Measurements from ENCODE around the gene CD164. TPM values are rescaled to one million over a fixed set of nuclear protein-coding genes. Genes with fewer than 3 reads are reported as not detected.
"Not testable (repeated sequence)": the region's sequence is repeated elsewhere in the genome, so short reads cannot be mapped to it uniquely, and the experiment has no call there.

The CD164 gene
- total RNA-seq, 1 donor from 2014 or later = 306 TPM

GRCh38 chr6:109342911-109343310 lies 39.4 kb downstream of the CD164 start:
- DNase-seq (ENCODE audit: low spot score) = no peak

GRCh38 chr6:109342506-109342905 lies 39.8 kb downstream of the CD164 start:
- no peak for DNase-seq (ENCODE audit: low spot score)

- DNase-seq (ENCODE audit: low spot score) = no peak
Observed at GRCh38 chr6:109340811-109341210, 41.5 kb downstream of the CD164 start.

- DNase-seq (ENCODE audit: low spot score) = no peak
Observed at GRCh38 chr6:109339906-109340678, 42.2 kb downstream of the CD164 start.

GRCh38 chr6:109336221-109336961 lies 45.9 kb downstream of the CD164 start:
- DNase-seq (ENCODE audit: low spot score) = no peak

- not testable (repeated sequence) for DNase-seq (ENCODE audit: low spot score)
Observed at GRCh38 chr6:109333870-109334269, 48.4 kb downstream of the CD164 start.

- no peak for DNase-seq (ENCODE audit: low spot score)
Observed at GRCh38 chr6:109332748-109333147, 49.5 kb downstream of the CD164 start.

GRCh38 chr6:109331081-109331480 lies 51.2 kb downstream of the CD164 start:
- DNase-seq (ENCODE audit: low spot score) = no peak

- DNase-seq (ENCODE audit: low spot score) = no peak
Observed at GRCh38 chr6:109330263-109330662, 52.0 kb downstream of the CD164 start.

- no peak for DNase-seq (ENCODE audit: low spot score)
Observed at GRCh38 chr6:109328629-109329028, 53.6 kb downstream of the CD164 start.

GRCh38 chr6:109327959-109328358 lies 54.3 kb downstream of the CD164 start:
- DNase-seq (ENCODE audit: low spot score) = no peak

- no peak for DNase-seq (ENCODE audit: low spot score)
Observed at GRCh38 chr6:109327491-109327890, 54.8 kb downstream of the CD164 start.

GRCh38 chr6:109326351-109326750 lies 55.9 kb downstream of the CD164 start:
- no peak for DNase-seq (ENCODE audit: low spot score)

- DNase-seq (ENCODE audit: low spot score) = no peak
Observed at GRCh38 chr6:109325400-109325801, 56.9 kb downstream of the CD164 start.

- no peak for DNase-seq (ENCODE audit: low spot score)
Observed at GRCh38 chr6:109323241-109323640, 59.0 kb downstream of the CD164 start.

GRCh38 chr6:109322825-109323224 lies 59.4 kb downstream of the CD164 start:
- DNase-seq (ENCODE audit: low spot score) = no peak

- no peak for DNase-seq (ENCODE audit: low spot score)
Observed at GRCh38 chr6:109321752-109322151, 60.5 kb downstream of the CD164 start.

GRCh38 chr6:109320072-109320471 lies 62.2 kb downstream of the CD164 start:
- no peak for DNase-seq (ENCODE audit: low spot score)

GRCh38 chr6:109318328-109318876 lies 63.9 kb downstream of the CD164 start:
- no peak for DNase-seq (ENCODE audit: low spot score)

- DNase-seq (ENCODE audit: low spot score) = no peak
Observed at GRCh38 chr6:109316909-109317308, 65.4 kb downstream of the CD164 start.
